GM12892 (cell line): ENCODE results near the gene MCOLN1.

ENCODE experiments used
- POLR2A ChIP-seq: IDR thresholded peaks from 2 replicates; pipeline ENCODE4 v1.6.1; 2011; ENCODE audit warnings: low read depth, low read length, control low read depth
- POLR2AphosphoS5 ChIP-seq: IDR thresholded peaks from 2 replicates; pipeline ENCODE4 v1.6.1; 2011; ENCODE audit warnings: low read depth, low read length, control low read depth
- TAF1 ChIP-seq: IDR thresholded peaks from 2 replicates; pipeline ENCODE4 v1.6.1; 2011; ENCODE audit warnings: low read depth, mild to moderate bottlenecking, control low read depth, low read length, borderline replicate concordance

GRCh38 chr19:7497292-7497691, 25.1 kb upstream of the MCOLN1 start:
- TF ChIP-seq POLR2A = no peak
- no peak for TF ChIP-seq POLR2AphosphoS5
- no peak for TF ChIP-seq TAF1
